Measurements from ENCODE around the gene TFAP2C. TPM values are rescaled to one million over a fixed set of nuclear protein-coding genes. Genes with fewer than 3 reads are reported as not detected.
A peak's percentile ranks its signal among the peaks of the same experiment; 100 is the strongest.

TFAP2C gene
- total RNA-seq (2021; ENCODE audit: unreplicated experiment): 2.8 TPM
- 1.9 TPM for polyA plus RNA-seq (2012; ENCODE audit: insufficient read length)
- Bru-seq, nascent RNA: percentile 52 among the genes with signal in this experiment
- BruChase-seq, experiment 1, labeled RNA remaining after a 2-hour chase: percentile 57 among the genes with signal in this experiment
- percentile 42 among the genes with signal in this experiment for BruChase-seq, experiment 2, labeled RNA remaining after a 6-hour chase
- long read RNA-seq, partial matches to known transcripts: 3 of 6 reads
- long read RNA-seq, other reads (novel, unspliced or antisense): 0 of 6 reads

DNA sequence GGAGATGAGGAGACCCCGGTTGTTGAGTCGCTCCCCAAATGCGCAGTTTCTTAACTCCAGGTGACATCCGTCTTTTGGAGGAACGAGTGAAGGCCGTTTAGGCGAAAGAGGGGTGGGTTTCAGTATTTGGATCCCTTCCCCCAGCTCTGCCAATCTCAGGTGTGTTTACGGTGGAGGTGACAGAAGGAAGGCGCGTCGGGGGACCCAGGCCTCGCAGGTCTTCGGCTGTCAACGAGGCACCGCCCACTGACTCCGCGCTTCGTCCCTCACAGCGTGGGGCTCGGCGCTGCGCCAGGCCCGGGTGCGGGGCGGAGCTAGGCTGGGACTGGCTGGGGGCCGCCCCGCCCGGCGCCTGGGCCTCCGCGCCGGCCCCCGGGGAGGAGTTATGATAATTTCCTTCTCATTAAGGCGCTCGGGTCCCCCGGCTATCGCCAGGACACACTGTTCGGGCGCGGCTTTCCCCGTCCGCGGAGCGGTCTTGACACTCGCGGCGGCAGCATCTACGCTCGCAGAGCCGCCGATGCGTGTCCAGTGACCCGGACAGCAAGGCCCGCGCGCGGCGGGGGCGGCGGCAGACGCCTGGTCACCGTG lies at the start of gene TFAP2C:
Gene TFAP2C (plus strand): TSS at position 434 of the 591 bp plus-strand sequence. CDS start 239 bp downstream, outside the sequence.
- ChIA-PET CTCF (no interaction called here), POLR2A (interaction anchor here (0.6 to 0.7 kb wide), 2 partner anchors 217 to 598 kb away, joined by 3 read pairs; no protein-coding TSS in a partner anchor)
- TF ChIP-seq, protein P1, sequence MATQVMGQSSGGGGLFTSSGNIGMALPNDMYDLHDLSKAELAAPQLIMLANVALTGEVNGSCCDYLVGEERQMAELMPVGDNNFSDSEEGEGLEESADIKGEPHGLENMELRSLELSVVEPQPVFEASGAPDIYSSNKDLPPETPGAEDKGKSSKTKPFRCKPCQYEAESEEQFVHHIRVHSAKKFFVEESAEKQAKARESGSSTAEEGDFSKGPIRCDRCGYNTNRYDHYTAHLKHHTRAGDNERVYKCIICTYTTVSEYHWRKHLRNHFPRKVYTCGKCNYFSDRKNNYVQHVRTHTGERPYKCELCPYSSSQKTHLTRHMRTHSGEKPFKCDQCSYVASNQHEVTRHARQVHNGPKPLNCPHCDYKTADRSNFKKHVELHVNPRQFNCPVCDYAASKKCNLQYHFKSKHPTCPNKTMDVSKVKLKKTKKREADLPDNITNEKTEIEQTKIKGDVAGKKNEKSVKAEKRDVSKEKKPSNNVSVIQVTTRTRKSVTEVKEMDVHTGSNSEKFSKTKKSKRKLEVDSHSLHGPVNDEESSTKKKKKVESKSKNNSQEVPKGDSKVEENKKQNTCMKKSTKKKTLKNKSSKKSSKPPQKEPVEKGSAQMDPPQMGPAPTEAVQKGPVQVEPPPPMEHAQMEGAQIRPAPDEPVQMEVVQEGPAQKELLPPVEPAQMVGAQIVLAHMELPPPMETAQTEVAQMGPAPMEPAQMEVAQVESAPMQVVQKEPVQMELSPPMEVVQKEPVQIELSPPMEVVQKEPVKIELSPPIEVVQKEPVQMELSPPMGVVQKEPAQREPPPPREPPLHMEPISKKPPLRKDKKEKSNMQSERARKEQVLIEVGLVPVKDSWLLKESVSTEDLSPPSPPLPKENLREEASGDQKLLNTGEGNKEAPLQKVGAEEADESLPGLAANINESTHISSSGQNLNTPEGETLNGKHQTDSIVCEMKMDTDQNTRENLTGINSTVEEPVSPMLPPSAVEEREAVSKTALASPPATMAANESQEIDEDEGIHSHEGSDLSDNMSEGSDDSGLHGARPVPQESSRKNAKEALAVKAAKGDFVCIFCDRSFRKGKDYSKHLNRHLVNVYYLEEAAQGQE (IDR thresholded peaks at IDR 0.05; ENCODE audit: insufficient read depth in 1 of 2, low read depth in 2 of 2, low read length in 1 of 2): no peak
- TF ChIP-seq POLR2AphosphoS5 (IDR thresholded peaks at IDR 0.05; ENCODE audit: low read depth, low read length) (no peak), TCF7L2 (IDR thresholded peaks at IDR 0.05; ENCODE audit: low read depth, low read length) (no peak), SIN3A (IDR thresholded peaks at IDR 0.05; ENCODE audit: borderline replicate concordance, insufficient read depth, low read depth, low read length) (0 out of 2 replicates have a peak, but pooled peaks have one; percentile 60)
- TF ChIP-seq, protein P2, sequence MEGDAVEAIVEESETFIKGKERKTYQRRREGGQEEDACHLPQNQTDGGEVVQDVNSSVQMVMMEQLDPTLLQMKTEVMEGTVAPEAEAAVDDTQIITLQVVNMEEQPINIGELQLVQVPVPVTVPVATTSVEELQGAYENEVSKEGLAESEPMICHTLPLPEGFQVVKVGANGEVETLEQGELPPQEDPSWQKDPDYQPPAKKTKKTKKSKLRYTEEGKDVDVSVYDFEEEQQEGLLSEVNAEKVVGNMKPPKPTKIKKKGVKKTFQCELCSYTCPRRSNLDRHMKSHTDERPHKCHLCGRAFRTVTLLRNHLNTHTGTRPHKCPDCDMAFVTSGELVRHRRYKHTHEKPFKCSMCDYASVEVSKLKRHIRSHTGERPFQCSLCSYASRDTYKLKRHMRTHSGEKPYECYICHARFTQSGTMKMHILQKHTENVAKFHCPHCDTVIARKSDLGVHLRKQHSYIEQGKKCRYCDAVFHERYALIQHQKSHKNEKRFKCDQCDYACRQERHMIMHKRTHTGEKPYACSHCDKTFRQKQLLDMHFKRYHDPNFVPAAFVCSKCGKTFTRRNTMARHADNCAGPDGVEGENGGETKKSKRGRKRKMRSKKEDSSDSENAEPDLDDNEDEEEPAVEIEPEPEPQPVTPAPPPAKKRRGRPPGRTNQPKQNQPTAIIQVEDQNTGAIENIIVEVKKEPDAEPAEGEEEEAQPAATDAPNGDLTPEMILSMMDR (IDR thresholded peaks at IDR 0.05): no peak
- H3K27ac ChIP-seq (ENCODE audit: low read length): peak within 1 kb of the TSS; percentile 71
- no peak for DNase-seq (ENCODE audit: low read depth, low spot score)
- in situ Hi-C loops (cut with HindIII; ENCODE audit: low pct_unique_long_range_greater_than_20kb, low sequenced_read_pairs): no loop called here
- ATAC-seq: peak; percentile 87
- no peaks in the 10 kb centered on the region for H3K27me3 ChIP-seq (ENCODE audit: control insufficient read depth, insufficient read depth, low read length)
- BruUV-seq (replicated peaks): no TSS peak
- intact Hi-C loops (cut with micrococcal nuclease; ENCODE audit: unreplicated experiment): loop anchor here (5.0 kb wide), 1 partner anchor 343 kb away; no protein-coding TSS in a partner anchor
- H3K36me3 ChIP-seq (ENCODE audit: control insufficient read depth, insufficient read depth, low read length): peaks cover 5% of the 10 kb centered on the region; the same call in 1 of the 2 replicates
- H3K9me3 ChIP-seq (ENCODE audit: control insufficient read depth, insufficient read depth, low read depth, low read length): no peaks in the 10 kb centered on the region
- 0 out of 2 replicates have a peak, but pooled peaks cover 4% of the 10 kb centered on the region for H3K4me1 ChIP-seq (ENCODE audit: control insufficient read depth, insufficient read depth, low read length)
- peak within 1 kb of the TSS; percentile 68 to 88 for H3K4me3 ChIP-seq (ENCODE audit: low read depth in 2 of 2, low read length in 2 of 2)

DNA sequence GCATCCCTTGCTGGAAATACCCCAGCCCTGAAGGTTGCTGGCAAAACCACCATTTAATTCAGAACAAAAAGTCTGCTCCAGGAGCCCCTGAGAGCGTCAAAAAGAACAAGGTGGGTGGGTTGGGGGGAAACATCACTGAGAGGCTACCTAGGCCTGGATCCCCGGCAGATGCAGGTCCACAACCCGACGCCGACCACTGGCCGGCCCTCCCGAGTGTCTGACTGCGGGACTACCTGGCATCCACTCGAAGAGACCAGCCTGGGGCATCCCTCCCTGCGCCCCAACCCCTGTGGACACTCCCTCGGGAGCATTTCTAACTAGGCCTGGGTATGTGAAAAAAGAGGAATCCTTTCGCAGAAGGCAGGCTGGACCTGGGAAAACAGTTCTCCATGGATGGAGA lies 48.9 kb upstream of the TFAP2C start:
- Histone ChIP-seq H3K36me3 (ENCODE audit: control insufficient read depth, insufficient read depth, low read length) (no peaks in the 10 kb centered on the region), H3K27me3 (ENCODE audit: control insufficient read depth, insufficient read depth, low read length) (no peaks in the 10 kb centered on the region), H3K9me3 (ENCODE audit: control insufficient read depth, insufficient read depth, low read depth, low read length) (no peaks in the 10 kb centered on the region), H3K4me1 (ENCODE audit: control insufficient read depth, insufficient read depth, low read length) (no peaks in the 10 kb centered on the region), H3K27ac (ENCODE audit: low read length) (no peak overlapping the region), H3K4me3 (ENCODE audit: low read depth in 2 of 2, low read length in 2 of 2) (no peak overlapping the region)
- DNase-seq (ENCODE audit: low read depth, low spot score) (no peak), ATAC-seq (no peak)
- TF ChIP-seq TCF7L2 (IDR thresholded peaks at IDR 0.05; ENCODE audit: low read depth, low read length): no peak
- TF ChIP-seq SIN3A (IDR thresholded peaks at IDR 0.05; ENCODE audit: borderline replicate concordance, insufficient read depth, low read depth, low read length): no peak
- no peak for TF ChIP-seq POLR2AphosphoS5 (IDR thresholded peaks at IDR 0.05; ENCODE audit: low read depth, low read length)
- TF ChIP-seq, protein P2 (IDR thresholded peaks at IDR 0.05): no peak
- TF ChIP-seq, protein P1 (IDR thresholded peaks at IDR 0.05; ENCODE audit: insufficient read depth in 1 of 2, low read depth in 2 of 2, low read length in 1 of 2): no peak
- ChIA-PET CTCF (no interaction called here), POLR2A (no interaction called here)
- intact Hi-C loops (cut with micrococcal nuclease; ENCODE audit: unreplicated experiment) (no loop called here), in situ Hi-C loops (cut with HindIII; ENCODE audit: low pct_unique_long_range_greater_than_20kb, low sequenced_read_pairs) (no loop called here)
- no TSS peak for BruUV-seq (replicated peaks)
